ENCODE measurements around the gene CENPS.

DNA sequence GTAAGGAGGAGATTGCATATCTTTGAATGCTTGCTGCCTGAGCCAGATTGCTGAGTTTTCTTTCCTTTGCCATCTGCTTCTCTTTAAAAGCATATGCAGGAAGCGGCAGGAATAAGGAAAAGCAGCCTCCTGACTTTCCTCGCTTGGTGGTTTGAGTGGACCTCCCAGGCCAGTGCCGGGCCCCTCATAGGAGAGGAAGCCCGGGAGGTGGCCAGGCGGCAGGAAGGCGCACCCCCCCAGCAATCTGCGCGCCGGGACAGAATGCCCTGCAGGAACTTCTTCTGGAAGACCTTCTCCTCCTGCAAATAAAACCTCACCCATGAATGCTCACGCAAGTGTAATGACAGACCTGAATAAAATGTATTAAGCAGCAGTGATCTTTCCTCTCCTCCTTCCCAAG lies 21.1 kb downstream of the CENPS start:
- no peak for TF ChIP-seq SP1 (IDR thresholded peaks at IDR 0.05)
- no peak for TF ChIP-seq CTBP1 (IDR thresholded peaks at IDR 0.05; ENCODE audit: borderline replicate concordance)
- no peak for TF ChIP-seq FOXA1 (IDR thresholded peaks at IDR 0.05)
- no peak for TF ChIP-seq ZNF384 (IDR thresholded peaks at IDR 0.05)
- TF ChIP-seq ARNT (IDR thresholded peaks at IDR 0.05), result no peak
- TF ChIP-seq L3MBTL2 (conservative IDR thresholded peaks at IDR 0.05), result no peak
- TF ChIP-seq BHLHE40 (IDR thresholded peaks at IDR 0.05; ENCODE audit: borderline replicate concordance), result no peak
- no peak for TF ChIP-seq NFRKB (IDR thresholded peaks at IDR 0.05)
- TF ChIP-seq ELF4 (IDR thresholded peaks at IDR 0.05), result no peak
- no peak for TF ChIP-seq PKNOX1 (IDR thresholded peaks at IDR 0.05)
- no peak for TF ChIP-seq FOXM1 (IDR thresholded peaks at IDR 0.05; ENCODE audit: borderline replicate concordance)
- TF ChIP-seq SUZ12 (IDR thresholded peaks at IDR 0.05), result no peak
- TF ChIP-seq FOXK2 (IDR thresholded peaks at IDR 0.05), result no peak
- TF ChIP-seq LEF1 (IDR thresholded peaks at IDR 0.05; ENCODE audit: borderline replicate concordance), result no peak
